Kidney (tissue), 14 donors: Measurements from ENCODE around the gene DLX5. TPM values are rescaled to one million over a fixed set of nuclear protein-coding genes. Genes with fewer than 3 reads are reported as not detected.

Source experiments
- DNase-seq, 5 donors: peaks; one replicate each; pipeline ENCODE4 v3.0.0-alpha.2; 2013 to 2020
- FAIRE-seq: peaks from 2 replicates; lab custom pipeline; 2012; peaks lifted over from hg19 to GRCh38; lab: Jason Lieb, UNC
- H3K27ac ChIP-seq, 2 donors: one replicate each; pipeline ENCODE4 v1.7.0; 2013; ENCODE audit warnings: low read depth in 2 of 2, low read length in 2 of 2, inconsistent platforms in 1 of 2
- H3K27me3 ChIP-seq: one replicate; pipeline ENCODE4 v1.7.1; 2013; ENCODE audit warnings: low read length, inconsistent platforms; ENCODE audit not compliant: control insufficient read depth, insufficient read depth
- H3K36me3 ChIP-seq, 3 donors: one replicate each; pipeline versions ENCODE4 v1.7.0 to v1.7.1; 2013; ENCODE audit warnings: low read length in 3 of 3, control low read depth in 1 of 3, inconsistent platforms in 1 of 3; ENCODE audit not compliant: insufficient read depth in 3 of 3, control insufficient read depth in 2 of 3
- H3K4me1 ChIP-seq, 3 donors: one replicate each; pipeline versions ENCODE4 v1.7.0 to v1.7.1; 2013; ENCODE audit warnings: low read length in 3 of 3, inconsistent platforms in 1 of 3, low read depth in 1 of 3; ENCODE audit not compliant: control insufficient read depth in 2 of 3, insufficient read depth in 2 of 3
- H3K4me3 ChIP-seq, 3 donors: one replicate each; pipeline versions ENCODE4 v1.7.0 to v1.8.1; 2013; ENCODE audit warnings: low read length in 3 of 3, control low read depth in 1 of 3, inconsistent platforms in 1 of 3
- H3K9ac ChIP-seq, 3 donors: one replicate each; pipeline versions ENCODE4 v1.7.0 to v1.7.1; 2013; ENCODE audit warnings: low read length in 3 of 3, control low read depth in 1 of 3, inconsistent platforms in 1 of 3
- H3K9me3 ChIP-seq, 3 donors: one replicate each; pipeline versions ENCODE4 v1.7.0 to v1.7.1; 2013; ENCODE audit warnings: low read length in 3 of 3, control low read depth in 1 of 3, inconsistent platforms in 1 of 3; ENCODE audit not compliant: control insufficient read depth in 2 of 3, insufficient read depth in 1 of 3
- intact Hi-C: fragments of 100-400 bp; cut with DNase I; formaldehyde crosslinking; loops from one replicate; pipeline ENCODE4 v1.11.1; 2022
- polyA plus RNA-seq: library from polyadenylated mRNA; stranded (reverse); fragments of 350-450 nt; fragmentation: Illumina TruSeq; extraction: RNeasy Lipid Tissue Mini Kit (QIAGEN cat#74804); gene quantifications from one replicate; pipeline ENCODE4 v1.2.3, GENCODE V29; 2014; ENCODE audit warnings: low read depth, low replicate concordance; ENCODE audit not compliant: insufficient read depth
- total RNA-seq: library from RNA; stranded (reverse); fragmentation: NEBNext Ultra II Directional; extraction: Animal tissue kit (Norgen Biotek cat#: 25700); gene quantifications from one replicate; pipeline ENCODE4 v1.2.1, GENCODE V29; 2021
- TF ChIP-seq, protein P1 (sequence below): IDR thresholded peaks from 3 replicates; pipeline ENCODE4 v1.5.1; 2012; ENCODE audit warnings: mild to moderate bottlenecking, moderate library complexity, borderline replicate concordance; ENCODE audit not compliant: insufficient read depth; ENCODE audit errors: extremely low read depth
- donor health status: control.
- donor health status: control.
- donor health status: control.
- donor health status: control.
- donor health status: control.
- donor health status: DM: yes; HTN: yes; CAD: no.
- donor health status: Normal renal cell carcinoma (clear cell type).

The DLX5 gene
- total and polyA plus RNA-seq, 2 donors from 2014 or later, result 0.82 TPM; not detected in 1

DNA sequence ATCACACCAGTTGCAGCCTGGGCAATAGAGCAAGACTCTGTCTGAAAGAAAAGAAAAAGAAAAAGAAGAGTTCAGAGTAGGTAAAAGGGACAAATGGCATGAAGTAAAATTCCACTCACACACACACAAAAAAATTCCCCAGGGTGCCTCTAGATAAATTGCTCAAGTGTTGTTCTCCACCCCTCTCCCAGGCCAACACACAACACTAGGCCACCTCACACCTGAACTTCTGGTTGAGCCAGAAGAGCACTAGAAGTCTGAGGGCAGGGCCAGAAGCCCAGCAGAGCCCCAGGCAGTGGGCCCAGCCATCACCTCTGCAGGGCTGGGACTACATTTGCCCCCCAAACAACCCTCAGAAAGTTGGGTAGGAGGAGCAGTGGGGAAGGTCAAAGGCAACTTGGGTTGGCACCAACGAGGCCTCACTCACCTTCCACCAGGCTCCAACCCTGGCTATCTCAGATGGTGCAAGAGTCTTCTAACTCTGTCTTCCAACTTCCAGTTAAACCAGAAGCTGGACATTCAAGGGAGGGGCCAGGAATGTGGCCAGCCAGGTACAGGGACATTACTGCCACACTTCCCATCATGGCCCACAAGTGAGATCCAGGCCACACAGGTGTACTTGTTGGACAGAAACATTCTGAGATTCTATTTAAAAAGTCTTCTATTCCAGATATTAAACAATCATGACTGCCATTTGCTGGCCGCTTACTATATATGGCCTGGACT, 44.9 kb downstream of the DLX5 start:
- H3K4me1 ChIP-seq, result no peaks in the 10 kb centered on the region
- no peak overlapping the region for H3K27ac ChIP-seq
- H3K4me3 ChIP-seq, result no peak overlapping the region
- TF ChIP-seq, protein P1, sequence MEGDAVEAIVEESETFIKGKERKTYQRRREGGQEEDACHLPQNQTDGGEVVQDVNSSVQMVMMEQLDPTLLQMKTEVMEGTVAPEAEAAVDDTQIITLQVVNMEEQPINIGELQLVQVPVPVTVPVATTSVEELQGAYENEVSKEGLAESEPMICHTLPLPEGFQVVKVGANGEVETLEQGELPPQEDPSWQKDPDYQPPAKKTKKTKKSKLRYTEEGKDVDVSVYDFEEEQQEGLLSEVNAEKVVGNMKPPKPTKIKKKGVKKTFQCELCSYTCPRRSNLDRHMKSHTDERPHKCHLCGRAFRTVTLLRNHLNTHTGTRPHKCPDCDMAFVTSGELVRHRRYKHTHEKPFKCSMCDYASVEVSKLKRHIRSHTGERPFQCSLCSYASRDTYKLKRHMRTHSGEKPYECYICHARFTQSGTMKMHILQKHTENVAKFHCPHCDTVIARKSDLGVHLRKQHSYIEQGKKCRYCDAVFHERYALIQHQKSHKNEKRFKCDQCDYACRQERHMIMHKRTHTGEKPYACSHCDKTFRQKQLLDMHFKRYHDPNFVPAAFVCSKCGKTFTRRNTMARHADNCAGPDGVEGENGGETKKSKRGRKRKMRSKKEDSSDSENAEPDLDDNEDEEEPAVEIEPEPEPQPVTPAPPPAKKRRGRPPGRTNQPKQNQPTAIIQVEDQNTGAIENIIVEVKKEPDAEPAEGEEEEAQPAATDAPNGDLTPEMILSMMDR, result no peak
- no peaks in the 10 kb centered on the region for H3K9me3 ChIP-seq
- DNase-seq, result no peak
- H3K9ac ChIP-seq, result no peak overlapping the region
- no peak for FAIRE-seq
- intact Hi-C loops, result no loop called here
- no peaks in the 10 kb centered on the region for H3K27me3 ChIP-seq
- no peaks in the 10 kb centered on the region for H3K36me3 ChIP-seq

DNA sequence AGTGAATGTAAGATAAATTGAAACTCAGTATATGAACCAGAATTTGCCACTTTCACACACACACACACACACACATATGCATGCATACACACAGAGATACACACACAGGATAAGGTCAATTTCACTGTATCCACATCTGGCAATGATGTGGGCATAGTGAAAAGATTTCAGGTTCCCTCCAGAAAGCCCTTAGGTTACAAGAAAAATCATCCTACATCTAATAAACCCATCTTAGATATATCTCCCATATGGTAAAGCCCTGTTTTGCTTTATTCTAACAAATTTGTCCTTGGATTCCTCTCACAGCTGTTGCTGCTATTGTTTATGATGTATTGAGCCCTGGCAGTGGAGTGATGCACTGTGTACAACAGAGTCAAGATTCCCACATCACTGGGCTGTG, 47.2 kb downstream of the DLX5 start:
- DNase-seq (no peak), FAIRE-seq (no peak)
- Histone ChIP-seq H3K27ac (no peak overlapping the region), H3K4me1 (no peaks in the 10 kb centered on the region), H3K9ac (no peak overlapping the region), H3K27me3 (no peaks in the 10 kb centered on the region), H3K36me3 (no peaks in the 10 kb centered on the region), H3K9me3 (no peaks in the 10 kb centered on the region), H3K4me3 (no peak overlapping the region)
- TF ChIP-seq, protein P1, result no peak
- intact Hi-C loops, result no loop called here

GRCh38 chr7:96976106-96976505, 48.5 kb downstream of the DLX5 start:
- Histone ChIP-seq H3K4me1 (no peaks in the 10 kb centered on the region), H3K9ac (no peak overlapping the region), H3K4me3 (no peak overlapping the region), H3K36me3 (no peaks in the 10 kb centered on the region), H3K9me3 (no peaks in the 10 kb centered on the region), H3K27me3 (no peaks in the 10 kb centered on the region), H3K27ac (no peak overlapping the region)
- TF ChIP-seq, protein P1, result no peak
- DNase-seq (no peak), FAIRE-seq (no peak)
- intact Hi-C loops, result no loop called here
